GM21576 (cell line): ENCODE measurements around the gene SLC6A17.

Experiments
- ATAC-seq: cut with Tn5 transposase; IDR thresholded peaks from one replicate; pipeline ENCODE4 v1.9.1; 2021; ENCODE audit warnings: mild to moderate bottlenecking, moderate library complexity; ENCODE audit not compliant: unreplicated experiment

Gene SLC6A17

GRCh38 chr1:110135246-110135645, 15.0 kb upstream of the SLC6A17 start:
- no peak for ATAC-seq

GRCh38 chr1:110135666-110136065, 14.6 kb upstream of the SLC6A17 start:
- no peak for ATAC-seq

DNA sequence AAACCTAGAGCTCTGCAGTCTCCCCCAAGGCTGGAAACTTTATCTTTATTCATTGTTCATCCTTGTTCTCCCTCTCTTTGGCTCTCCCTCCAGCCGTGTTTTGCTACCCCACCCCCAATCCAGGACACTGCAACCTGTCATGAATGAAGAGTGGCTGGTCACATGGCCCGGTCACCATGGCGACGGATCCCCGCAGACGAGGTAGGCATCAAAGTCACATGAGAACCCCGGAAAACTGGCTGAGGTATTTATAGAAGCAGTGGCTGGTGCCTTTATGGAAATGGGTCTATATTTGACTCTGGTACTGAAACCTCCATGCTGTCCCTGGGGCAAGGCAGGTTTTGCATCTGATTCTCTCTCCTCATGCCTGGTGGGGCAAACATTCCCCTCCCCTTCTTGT, 13.4 kb upstream of the SLC6A17 start:
- no peak for ATAC-seq

DNA sequence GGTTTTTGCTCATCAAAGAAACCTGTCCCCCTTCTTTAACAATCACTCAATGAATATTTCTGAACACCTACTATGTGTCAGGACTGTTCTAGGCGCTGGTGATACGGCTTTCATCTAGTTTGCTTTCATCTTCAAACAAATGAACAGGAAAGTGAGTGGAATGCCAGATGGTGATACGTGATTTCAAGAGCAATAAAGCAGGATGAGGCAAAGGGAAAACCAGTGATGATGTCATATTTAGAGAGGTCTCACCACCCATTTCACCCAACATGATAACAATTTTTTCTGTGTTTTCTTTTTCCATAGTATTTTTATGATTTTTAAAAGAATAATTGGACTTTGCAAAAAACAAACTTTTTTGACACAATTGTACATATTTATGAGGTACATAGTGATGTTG, 11.3 kb upstream of the SLC6A17 start:
- ATAC-seq = no peak

- ATAC-seq = no peak
Measured at GRCh38 chr1:110144366-110144765, 5.9 kb upstream of the SLC6A17 start.

GRCh38 chr1:110148961-110149360, 1.3 kb upstream of the SLC6A17 start:
- no peak for ATAC-seq

DNA sequence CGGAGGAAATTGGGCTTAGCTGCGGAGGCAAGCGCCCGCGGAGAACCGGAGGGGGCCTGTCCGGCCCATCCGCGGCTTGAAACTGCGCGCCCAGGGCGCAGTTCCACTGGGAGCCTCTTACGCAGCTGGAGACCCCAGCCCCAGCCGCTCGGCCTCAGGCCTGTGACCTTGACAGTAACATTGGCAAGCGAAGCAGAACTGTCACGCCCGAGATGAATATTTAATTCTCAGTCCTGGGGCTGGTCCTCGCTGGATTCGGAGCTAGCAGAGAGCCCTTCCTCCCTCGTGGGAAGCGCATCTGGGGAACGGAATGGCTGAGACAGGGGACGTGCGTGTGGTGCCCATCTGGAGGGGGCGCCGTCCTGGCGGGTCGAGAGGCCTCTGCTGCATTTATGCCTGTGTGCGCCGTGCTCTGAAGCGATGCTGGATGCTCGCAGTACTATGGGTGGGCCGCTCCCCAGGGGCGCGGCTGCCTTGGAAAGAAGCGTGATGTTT, 928 bp downstream of the SLC6A17 start:
- ATAC-seq = no peak

- ATAC-seq = no peak
Measured at GRCh38 chr1:110152133-110152785, 2.0 kb downstream of the SLC6A17 start.

- ATAC-seq = no peak
Measured at GRCh38 chr1:110153407-110153950, 3.2 kb downstream of the SLC6A17 start.

- no peak for ATAC-seq
Measured at GRCh38 chr1:110155878-110156522, 5.7 kb downstream of the SLC6A17 start.

DNA sequence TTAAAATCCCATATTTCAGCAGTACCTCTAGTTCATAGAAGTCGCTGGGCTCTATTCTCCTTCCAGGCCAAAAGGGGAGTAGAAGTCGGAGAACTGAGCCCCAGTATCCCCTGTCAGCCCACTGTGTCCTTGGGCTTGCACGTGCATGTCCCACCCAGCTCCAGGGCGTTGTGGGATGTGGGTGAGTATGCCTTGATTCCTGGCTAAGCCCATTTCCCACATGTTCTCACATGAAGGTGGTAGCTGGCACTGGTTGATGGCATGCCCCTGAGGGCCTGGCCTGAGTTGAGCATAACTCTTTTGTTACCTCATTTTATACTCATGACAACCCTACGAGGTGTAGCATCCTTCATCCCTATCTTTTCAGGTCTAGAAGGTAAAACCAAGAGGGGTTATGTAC, 8.0 kb downstream of the SLC6A17 start:
- no peak for ATAC-seq

GRCh38 chr1:110159168-110159567, 8.9 kb downstream of the SLC6A17 start:
- no peak for ATAC-seq

DNA sequence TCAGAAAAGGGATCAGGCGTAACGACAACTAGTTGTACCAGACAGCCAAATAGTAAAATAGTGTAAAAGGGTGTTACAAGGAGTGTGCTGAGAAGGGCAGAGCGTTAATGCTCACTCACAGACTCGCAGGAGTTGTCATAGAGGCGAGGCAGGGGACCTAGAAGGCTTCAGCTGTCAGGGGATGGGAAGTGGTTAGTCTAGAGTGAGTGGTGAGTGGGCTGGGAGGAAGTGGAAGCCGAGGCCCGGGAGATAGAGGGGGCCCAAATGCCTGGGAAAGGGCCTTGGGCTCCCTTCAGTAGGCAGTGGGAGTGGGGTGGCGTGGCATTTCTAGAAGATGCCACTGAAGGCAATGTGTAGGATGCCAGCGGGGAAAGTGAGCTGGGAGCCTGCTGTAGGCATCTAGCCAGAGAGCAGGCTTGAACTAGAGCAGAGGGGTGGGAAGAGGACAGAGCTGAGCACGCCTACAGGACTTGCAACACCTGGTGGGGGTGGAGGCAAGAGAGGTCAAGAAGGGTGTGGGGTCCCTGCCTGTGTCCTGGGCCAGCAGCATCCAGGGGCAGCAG, 10.3 kb downstream of the SLC6A17 start:
- ATAC-seq = no peak

- no peak for ATAC-seq
Measured at GRCh38 chr1:110161165-110161564, 10.9 kb downstream of the SLC6A17 start.

DNA sequence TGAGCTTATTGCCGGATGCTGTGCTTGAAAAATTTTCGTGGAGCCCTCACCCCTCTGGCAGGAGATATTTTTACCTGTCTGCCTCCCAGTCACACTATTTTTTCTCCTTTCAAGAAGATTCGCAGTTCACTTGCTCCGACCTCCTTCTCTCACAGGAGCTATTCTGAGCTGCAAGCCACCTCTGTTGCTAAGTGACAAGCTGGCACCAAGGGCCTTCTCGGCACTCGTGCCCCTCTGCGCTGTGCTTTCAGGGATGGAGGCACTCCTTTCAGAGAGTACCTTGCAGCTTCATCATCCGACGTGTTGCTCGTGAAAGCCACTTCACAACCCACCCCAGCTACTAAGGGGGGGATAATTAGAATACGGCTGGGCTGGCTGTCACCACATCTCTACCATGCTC, 11.6 kb downstream of the SLC6A17 start:
- ATAC-seq = no peak

GRCh38 chr1:110163591-110163990, 13.3 kb downstream of the SLC6A17 start:
- no peak for ATAC-seq

DNA sequence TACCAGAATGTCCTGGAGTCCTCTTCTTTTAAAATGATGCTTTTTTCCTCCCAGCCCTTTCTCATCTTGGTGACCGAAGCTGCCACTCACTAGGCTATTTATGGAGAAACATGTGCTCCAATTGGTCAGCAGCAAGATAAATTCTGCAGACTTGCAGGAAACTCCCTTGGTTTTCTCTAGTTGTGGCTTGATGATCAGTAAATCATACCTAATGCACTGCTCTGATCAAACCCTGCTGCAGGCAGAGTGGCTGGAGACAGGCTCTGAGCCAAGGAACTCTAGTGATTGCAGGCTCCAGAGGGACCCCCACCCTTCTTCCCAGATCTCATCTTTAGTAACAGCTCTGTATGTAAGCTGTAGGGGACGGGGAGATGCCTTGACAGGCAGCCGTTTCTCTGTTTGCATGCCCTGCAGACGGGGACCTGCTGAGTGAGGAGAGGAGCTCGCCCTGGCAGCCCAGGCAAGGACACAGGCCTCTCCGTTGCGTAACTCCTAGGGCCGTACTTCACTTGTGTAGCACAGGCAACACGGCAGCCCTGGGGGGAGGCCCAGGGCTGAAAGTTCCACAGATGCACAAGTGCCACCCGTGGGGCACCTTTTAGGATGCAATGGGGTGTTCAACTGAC, 14.5 kb downstream of the SLC6A17 start:
- ATAC-seq = no peak

DNA sequence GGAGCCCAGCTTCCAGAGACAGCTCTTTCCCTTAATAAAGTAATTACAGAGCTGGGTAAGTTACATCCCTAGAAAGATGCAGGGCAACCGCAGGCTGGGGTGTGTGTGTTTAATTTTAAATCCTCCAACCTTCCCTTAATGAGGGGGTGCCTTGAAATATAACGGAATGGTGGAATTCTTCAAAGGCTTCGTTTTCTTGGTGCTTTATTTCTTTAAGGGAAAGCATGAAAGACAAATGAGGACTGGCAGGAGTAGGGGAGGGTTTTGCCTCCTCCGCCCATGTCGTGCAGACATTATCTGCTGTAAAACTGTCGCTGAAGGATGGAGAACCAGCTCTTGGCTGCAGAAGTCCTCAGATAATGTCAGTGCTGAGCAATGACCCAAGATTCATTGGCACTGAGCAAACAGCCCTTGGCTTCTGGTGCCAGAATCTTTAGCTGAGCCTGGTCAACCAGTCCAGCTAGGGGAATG, 15.5 kb downstream of the SLC6A17 start:
- no peak for ATAC-seq

- ATAC-seq = no peak
Measured at GRCh38 chr1:110166861-110167260, 16.6 kb downstream of the SLC6A17 start.

DNA sequence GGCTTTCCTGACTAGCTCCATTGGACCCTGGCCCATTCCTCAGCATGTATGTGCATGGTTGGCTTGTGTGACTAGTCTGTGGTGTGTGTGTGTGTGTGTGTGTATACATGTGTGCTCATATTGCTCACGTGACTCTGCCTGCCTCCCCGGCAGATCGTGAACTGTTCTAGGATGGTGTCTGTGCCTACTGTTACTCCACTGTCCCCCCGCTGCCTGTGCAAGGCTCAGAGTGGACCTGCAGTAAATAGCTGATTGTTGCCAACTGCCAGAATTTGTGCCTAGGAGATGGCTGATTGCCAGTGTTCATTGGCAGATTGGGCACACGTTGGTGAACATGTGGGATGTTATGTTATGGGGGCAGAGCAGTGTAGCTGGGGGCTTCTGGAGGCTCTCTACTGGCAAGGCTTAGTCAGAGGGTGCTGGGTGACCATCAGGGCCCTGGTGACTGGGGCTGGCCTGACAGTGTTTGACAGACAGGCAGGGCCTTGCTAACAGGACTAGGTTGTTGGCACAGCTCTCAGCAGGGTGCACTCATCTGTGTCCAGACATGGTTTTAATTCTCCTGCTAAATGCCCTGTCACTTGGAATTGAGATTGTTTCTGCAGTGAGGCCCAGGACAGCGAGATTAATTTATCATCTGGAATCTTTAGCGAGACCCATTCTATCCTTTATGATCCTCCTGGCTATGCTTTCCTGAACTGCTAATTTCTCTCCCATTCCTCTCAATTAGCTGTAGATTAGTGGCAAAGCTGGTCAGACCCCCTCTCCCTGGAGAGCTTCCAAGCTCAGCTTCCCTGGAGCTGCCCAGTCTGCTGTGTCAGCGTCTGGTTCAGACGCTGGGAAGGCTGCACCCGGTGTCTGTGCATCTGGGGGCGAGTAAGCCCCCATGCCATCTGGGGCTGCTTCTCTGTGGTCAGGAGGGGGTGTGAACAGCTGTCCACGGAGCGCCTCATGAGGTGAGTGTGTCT, 20.8 kb downstream of the SLC6A17 start:
- no peak for ATAC-seq
